Stimulated activated naive CD8-positive, alpha-beta T cell treated with anti-CD3 and anti-CD28 coated beads, Interleukin-15, amount 100 ng/mL, for 72 hours (primary cell): ENCODE measurements around the gene HSF4.
A peak's percentile ranks its signal among the peaks of the same experiment; 100 is the strongest.

Source experiments
- ATAC-seq: fragments of 150-1000 bp; cut with Tn5 transposase; 2 replicates; pipeline ENCODE4 v1.10.0; 2021; ENCODE audit warnings: mild to moderate bottlenecking, moderate library complexity
- DNase-seq, 2 donors: peaks; one replicate each; pipeline ENCODE4 v3.0.0; 2021 to 2022
- H3K27ac Mint-ChIP-seq, 2 donors: one replicate each; pipeline ENCODE4 v1.8.0; 2022; ENCODE audit warnings: mild to moderate bottlenecking in 2 of 2, mixed read lengths in 2 of 2, moderate library complexity in 2 of 2
- H3K27me3 Mint-ChIP-seq: one replicate; pipeline ENCODE4 v1.8.0; 2022; ENCODE audit warnings: mixed read lengths
- H3K4me1 Mint-ChIP-seq: one replicate; pipeline ENCODE4 v1.8.0; 2022; ENCODE audit warnings: mild to moderate bottlenecking, mixed read lengths
- H3K4me3 Mint-ChIP-seq, 2 donors: one replicate each; pipeline ENCODE4 v1.8.0; 2022; ENCODE audit warnings: mild to moderate bottlenecking in 2 of 2, mixed read lengths in 2 of 2, moderate library complexity in 1 of 2
- H3K9me3 Mint-ChIP-seq, 2 donors: one replicate each; pipeline ENCODE4 v1.8.0; 2022; ENCODE audit warnings: mixed read lengths in 2 of 2

HSF4 gene

DNA sequence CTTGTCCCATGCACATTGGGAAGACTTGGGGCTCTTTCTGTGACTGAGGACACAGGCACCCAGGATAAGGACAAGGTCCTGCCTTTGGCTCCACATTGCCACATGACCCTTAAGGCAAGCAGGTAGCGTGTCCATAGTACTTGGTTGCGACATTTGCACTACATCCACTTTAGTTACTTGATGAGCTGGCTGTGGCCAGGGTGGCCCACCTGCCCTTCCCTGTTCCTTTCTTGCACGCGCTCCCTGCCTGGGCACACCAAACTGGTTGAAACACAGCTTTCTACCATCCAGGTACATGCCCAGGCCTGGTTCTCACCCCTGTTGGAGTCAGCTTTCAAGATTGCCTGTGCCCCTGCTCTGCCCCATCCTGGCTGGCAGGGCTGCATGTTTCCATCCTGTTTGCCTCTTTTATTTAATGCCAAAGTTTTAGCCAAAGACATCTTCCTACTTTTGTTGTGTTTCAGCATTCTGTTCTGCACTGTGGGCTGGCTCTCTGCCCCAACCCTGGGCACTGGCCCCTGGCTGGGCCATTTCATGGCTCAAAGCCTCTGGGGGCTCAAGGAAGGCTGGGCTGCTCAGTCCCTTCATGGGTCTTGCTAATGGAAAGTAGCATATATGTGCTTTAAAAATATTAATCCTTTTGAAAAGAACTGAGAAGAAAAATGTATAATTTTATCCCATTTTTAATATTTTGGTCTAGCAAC is 17.0 kb upstream of the HSF4 start:
- no peak for ATAC-seq

DNA sequence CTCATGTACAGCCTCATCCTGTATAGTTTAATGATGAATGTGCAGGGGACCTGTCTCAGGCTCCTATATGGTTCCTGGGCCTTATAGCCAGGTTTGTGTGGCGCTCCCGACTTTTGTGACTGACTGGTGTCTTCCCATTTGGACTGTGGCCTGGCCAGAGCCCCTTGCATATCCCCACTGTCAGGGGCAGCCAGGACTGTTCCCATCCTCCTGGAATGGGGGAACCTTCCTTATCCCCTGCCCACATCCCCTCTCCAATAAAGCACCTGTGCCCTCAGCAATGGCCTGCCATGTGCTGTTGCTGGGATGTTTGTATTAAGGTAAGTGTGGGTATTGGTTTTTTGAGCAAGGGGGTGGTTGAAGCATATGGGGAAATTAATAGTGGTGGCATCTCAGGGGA is 16.3 kb upstream of the HSF4 start:
- no peak for DNase-seq
- H3K27me3 Mint-ChIP-seq = peaks cover 34% of the 10 kb centered on the region
- no peaks in the 10 kb centered on the region for H3K9me3 Mint-ChIP-seq
- H3K4me1 Mint-ChIP-seq = peaks cover 24% of the 10 kb centered on the region
- H3K4me3 Mint-ChIP-seq = no peak overlapping the region
- peak overlapping the region in 1 of 2 donors; percentile 6 for H3K27ac Mint-ChIP-seq
- no peak for ATAC-seq

More for the DNA sequence above, 17.0 kb upstream of the HSF4 start:
- peaks cover 18% of the 10 kb centered on the region for H3K4me1 Mint-ChIP-seq
- no peak overlapping the region for H3K27ac Mint-ChIP-seq
- no peak overlapping the region for H3K4me3 Mint-ChIP-seq
- no peaks in the 10 kb centered on the region for H3K9me3 Mint-ChIP-seq
- DNase-seq = no peak
- peaks cover 28% of the 10 kb centered on the region for H3K27me3 Mint-ChIP-seq

DNA sequence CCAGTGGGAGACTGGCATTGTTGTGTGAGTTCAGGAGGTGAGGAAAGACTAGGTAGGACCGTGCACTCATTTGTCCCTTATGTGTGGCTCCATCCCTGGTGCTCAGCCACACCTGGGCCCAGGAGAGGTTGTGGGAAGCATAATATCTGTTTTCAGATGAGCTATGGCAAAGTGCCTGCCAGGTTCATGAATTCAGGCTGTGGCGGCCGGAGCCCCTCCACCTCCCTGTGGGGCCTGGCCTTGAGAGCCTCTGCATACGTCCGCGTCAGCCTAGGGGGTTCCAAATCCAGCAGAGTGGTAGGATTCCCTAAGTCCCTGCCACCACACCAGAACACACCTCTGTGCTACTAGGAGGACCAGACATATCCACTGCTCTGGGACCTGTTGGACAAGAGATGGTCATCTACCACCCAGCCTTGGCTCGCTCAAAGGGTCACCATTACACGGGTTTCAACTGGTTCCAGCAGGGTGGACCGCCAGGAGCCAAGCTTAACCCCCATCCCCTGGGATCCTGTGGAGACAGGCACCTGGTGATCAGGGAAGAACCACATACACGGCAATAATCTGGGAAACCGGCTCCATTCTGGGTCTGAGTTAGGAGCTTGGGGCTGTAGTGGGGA is 15.8 kb upstream of the HSF4 start:
- ATAC-seq (no peak), DNase-seq (no peak)
- Mint-ChIP-seq H3K4me1 (peaks cover 29% of the 10 kb centered on the region), H3K27ac (peak overlapping the region in 1 of 2 donors; percentile 6), H3K4me3 (peak overlapping the region in 1 of 2 donors; percentile 48), H3K9me3 (no peaks in the 10 kb centered on the region), H3K27me3 (peaks cover 40% of the 10 kb centered on the region)

DNA sequence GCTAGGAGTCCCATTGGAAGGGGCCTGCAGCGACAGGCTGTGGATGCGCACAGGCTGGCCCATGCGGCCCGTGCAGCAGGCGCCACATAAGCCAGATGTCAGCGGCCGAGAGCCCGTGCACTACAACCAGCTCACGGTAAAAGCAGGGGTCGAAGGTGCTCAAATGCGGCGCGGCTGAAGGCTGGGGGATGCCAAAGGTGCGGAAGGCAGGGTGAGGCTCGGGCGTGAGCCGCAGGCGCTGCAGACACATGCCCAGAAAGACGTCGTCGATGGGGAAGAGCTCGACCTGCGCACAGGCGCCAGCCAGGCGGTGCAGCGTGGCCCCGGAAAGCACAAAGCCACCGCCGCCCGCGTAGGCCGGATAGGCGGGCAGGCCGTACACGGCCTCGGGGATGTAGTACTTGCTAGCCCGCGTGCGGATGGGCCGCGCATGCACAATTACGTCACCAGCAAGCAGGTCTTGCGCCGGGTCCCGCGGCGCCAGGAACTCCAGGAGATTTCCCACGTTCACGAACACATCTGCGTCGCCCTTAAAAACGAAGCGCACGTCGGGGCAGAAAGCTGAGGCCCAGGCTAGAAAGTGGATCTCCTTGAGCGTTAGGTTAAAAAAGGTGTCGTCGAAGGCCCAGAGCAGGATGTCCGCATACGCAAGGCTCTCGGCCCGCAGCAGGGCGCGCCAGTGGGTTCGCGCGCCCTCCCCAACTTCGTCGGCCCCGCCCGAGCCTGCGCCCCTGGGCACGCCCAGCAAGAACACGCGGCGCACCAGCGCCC is 15.1 kb upstream of the HSF4 start:
- no peak overlapping the region for H3K27ac Mint-ChIP-seq

DNA sequence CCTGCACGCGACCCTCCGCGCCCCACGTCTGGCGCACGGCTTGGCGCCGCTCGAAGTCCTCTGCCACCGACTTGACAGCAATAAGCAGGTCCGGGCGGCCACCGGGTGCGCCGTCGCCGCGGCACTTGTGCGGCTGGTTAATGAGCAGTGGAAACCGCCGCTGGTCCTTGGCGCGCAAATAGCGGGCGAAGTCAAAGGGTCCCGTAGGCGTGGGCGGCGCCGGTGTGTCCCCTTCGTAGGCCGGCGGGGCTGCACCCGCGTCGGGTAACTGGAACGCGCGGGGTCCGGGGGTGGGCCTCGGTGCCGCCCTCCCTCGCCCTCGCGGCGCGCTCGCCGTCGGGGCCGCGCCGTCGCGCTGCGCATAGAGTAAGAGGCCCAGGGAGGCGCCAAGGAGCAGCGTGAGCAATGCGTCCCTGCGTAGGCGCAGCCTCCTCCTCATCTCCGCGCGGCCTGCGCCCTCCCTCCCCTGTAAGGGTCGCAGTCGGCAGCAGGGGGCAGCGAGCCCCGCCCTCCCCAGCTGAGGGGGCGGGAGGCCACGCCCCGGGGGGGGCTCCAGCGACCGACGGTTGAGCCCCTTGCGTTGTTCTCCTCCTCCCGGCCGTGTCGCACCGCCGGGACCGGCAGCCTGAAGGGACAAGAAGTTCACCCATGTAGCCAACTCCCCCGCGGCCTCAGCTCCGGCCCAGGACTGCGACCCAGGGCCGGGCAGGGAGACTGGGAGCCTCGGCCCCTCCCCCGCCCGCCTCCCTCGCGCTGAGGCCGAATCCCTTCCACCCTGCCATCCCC is 14.3 kb upstream of the HSF4 start:
- Mint-ChIP-seq H3K27me3 (peaks cover 48% of the 10 kb centered on the region), H3K4me3 (peak overlapping the region; percentile 77 to 86), H3K9me3 (no peaks in the 10 kb centered on the region), H3K4me1 (peaks cover 37% of the 10 kb centered on the region), H3K27ac (peak overlapping the region; percentile 35 to 65)
- peak; percentile 69 to 78 for DNase-seq
- peak; percentile 88 for ATAC-seq

More for the DNA sequence above, 15.1 kb upstream of the HSF4 start:
- Mint-ChIP-seq H3K27me3 (peaks cover 44% of the 10 kb centered on the region), H3K4me1 (peaks cover 34% of the 10 kb centered on the region), H3K9me3 (no peaks in the 10 kb centered on the region), H3K4me3 (peak overlapping the region; percentile 30 to 53)
- no peak for DNase-seq
- peak; percentile 0 for ATAC-seq

DNA sequence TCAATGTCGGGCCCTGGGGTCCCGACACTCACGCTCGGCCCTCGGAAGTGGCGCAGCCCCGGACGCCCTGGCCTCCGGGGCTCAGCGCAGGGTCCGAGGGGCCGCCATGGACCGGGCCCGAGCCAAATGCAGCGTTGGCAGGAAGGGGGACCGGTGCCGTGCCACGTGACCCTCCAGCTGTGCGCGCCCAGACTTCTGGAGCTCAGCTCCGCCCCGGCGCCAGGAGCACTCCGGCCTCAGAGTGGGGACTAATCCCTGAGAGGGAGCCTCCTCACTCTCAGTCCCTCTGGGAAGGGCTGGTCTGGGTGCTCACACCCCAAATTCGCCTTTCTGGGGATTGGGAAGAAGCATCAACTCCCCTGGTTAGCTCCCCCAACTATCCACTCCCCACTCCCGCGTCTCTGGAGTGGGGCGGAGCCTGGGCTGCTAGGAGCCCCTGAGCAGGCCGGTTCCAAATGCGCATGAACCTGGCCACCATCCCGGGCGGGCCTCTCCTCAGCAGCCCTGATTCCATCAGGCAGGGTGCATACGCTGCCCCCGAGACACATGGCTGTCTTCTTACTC is 13.6 kb upstream of the HSF4 start, which contains the start of gene B3GNT9:
Gene B3GNT9 (minus strand): TSS at position 166 of the 564 bp plus-strand sequence. CDS start 513 bp downstream, outside the sequence.
- Mint-ChIP-seq H3K27ac (peak within 1 kb of the TSS; percentile 35 to 65), H3K4me1 (peaks cover 44% of the 10 kb centered on the region), H3K27me3 (peaks cover 55% of the 10 kb centered on the region), H3K4me3 (peak within 1 kb of the TSS; percentile 77 to 86), H3K9me3 (no peaks in the 10 kb centered on the region)
- peak; percentile 68 for ATAC-seq
- DNase-seq = peak in 1 of 2 donors; percentile 58

DNA sequence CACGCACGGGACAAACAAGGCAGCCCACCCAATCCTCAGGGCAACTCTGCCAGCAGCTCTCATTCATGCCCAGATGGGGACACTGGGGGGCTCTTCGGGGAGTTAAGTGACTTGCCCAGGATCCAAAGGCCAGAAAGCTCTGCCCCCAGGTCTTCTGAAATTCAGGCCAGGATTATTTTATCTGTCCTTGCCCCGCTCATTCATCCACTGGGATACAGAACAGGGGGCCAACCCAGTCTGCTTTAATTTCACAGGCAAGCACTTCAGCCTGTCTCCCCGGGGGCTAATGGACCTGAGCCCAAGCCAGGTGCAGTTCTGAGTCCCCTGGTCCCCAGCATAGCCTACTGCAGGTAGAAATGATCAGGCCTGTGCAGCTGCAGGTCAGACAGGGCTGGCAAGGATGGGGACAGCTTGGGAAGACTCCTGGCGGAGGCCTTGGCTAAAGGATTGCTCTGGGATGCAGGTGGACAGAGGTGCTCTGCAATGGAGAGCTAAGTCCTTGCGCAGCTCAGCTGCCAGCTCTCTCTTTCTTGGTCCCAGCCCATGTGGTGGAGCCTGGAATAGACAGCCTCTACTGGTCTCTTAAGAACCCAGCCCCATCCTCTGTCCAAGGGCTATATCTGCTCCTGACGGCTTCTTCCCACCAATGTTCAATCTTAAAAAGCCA is 13.0 kb upstream of the HSF4 start:
- H3K4me1 Mint-ChIP-seq = peaks cover 50% of the 10 kb centered on the region
- peak overlapping the region in 1 of 2 donors; percentile 8 for H3K27ac Mint-ChIP-seq
- H3K4me3 Mint-ChIP-seq = peak overlapping the region; percentile 77 to 86
- no peak for DNase-seq
- no peaks in the 10 kb centered on the region for H3K9me3 Mint-ChIP-seq
- no peak for ATAC-seq
- H3K27me3 Mint-ChIP-seq = peaks cover 61% of the 10 kb centered on the region

DNA sequence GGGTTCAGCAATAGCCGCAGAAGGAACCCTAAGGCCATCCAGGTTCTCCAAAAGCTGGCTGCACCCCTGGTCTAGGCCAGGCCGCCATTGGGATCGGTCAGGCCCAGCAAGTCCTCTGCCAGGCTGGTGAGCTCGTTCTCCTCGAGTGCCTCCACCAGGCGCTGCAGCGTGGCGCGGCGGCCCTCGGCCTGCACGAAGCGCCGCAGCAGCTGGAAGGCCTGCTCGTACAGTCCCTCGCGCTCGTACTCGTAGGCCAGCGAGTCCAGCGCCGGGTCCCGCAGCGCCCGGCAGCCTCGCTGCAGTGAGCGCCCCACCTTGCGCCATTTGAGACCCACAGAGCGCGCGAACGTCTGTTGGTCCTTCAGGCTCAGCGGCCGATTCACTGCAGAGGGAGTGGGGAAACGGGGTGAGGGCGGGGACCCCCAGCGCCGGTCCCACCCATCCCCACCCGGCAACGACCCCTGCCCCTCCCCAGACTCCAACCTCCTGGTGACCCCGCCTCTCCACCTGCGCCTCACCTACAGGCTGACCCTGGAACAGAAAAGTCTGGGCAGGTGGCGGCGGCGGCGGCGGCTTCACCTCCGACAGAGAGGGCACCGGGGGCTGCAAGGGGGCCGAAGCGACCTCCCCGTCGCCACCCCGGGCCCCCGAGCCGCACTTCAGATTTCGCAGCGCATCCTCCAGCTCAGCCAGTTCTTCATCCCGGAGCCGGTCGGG is 9.8 kb upstream of the HSF4 start:
- H3K27me3 Mint-ChIP-seq = peaks cover 50% of the 10 kb centered on the region

DNA sequence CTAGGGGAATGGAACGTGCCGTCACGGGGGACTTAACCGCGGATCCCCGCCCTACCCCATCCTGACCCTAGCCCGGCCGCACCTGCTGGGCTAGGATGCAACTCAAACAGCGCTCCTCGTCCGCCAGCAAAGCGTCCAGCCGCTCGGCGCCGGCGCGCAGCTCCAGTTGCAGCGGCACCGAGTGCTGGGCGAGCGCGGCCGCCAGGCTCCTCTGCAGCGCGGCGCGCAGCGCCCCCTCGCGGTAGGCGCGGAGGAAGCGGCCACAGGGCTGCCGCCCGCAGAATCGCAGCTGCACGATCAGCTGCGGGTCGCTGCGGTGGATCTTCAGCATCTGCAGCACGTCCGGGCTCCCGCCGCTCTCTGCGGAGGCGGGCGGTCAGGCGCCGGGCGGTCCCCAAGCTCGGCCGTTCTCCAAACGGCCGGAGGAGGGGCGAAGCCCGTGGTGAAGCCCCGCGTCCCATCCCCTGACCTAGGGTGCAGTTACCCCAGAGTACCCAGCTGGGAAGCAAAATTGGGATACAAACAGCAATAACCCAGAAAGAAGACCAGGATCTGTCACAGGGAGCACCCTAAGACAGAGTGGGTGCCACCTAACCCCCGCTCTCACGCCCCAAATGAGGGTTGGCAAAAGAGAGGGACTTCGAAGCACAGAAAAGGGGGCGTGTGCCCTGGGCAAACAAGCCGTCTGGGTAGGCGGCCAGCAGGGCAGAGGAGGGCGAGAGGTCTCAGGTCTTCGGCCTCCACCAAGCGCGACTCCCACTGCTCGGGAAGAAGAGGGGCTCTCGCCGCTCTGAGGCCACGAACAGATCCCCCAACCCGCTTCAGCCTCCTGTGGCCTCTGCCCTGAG is 9.0 kb upstream of the HSF4 start:
- DNase-seq (peak; percentile 82 to 83), ATAC-seq (peak; percentile 31)
- no peaks in the 10 kb centered on the region for H3K9me3 Mint-ChIP-seq
- peaks cover 76% of the 10 kb centered on the region for H3K4me1 Mint-ChIP-seq
- peaks cover 50% of the 10 kb centered on the region for H3K27me3 Mint-ChIP-seq
- H3K4me3 Mint-ChIP-seq = peak overlapping the region; percentile 73 to 83
- no peak overlapping the region for H3K27ac Mint-ChIP-seq

More for the DNA sequence above, 9.8 kb upstream of the HSF4 start:
- peaks cover 71% of the 10 kb centered on the region for H3K4me1 Mint-ChIP-seq
- H3K9me3 Mint-ChIP-seq = no peaks in the 10 kb centered on the region
- ATAC-seq (no peak), DNase-seq (no peak)
- H3K4me3 Mint-ChIP-seq = peak overlapping the region; percentile 73 to 83
- H3K27ac Mint-ChIP-seq = no peak overlapping the region

DNA sequence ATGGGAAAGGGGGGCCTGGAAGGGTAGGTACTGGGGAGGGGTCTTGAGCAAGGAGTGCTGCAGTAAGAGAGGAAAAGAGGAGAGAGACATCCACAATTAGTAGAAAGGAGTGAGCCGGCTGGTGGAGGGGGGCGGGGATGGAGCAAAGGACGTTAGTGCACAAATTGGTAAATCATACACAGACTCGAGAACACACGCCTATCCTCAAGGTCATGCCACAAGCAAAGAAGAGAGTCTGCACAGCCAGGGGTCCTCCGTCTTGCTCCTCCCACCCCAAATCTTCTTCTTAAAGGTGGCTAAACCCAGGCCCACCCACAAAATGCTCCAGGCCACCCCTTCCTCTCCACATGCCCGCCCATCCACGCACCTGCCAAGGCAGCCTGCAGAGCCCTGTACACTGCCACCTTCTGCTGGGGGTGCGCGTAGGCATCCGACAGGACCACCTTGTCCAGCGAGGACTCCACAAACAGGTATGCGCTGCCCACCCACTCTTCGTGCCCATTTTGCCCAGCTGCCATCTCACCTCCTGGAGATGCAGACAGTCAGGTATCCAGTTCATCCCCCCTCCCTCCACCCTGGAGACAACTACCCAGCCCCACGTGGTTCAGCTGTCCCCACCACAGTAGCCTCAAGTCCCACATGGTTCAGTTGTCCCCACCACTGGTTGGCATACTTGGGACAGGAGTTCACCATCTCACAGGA is 8.3 kb upstream of the HSF4 start:
- H3K9me3 Mint-ChIP-seq = no peaks in the 10 kb centered on the region
- DNase-seq = no peak
- peak overlapping the region in 1 of 2 donors; percentile 38 for H3K4me3 Mint-ChIP-seq
- H3K4me1 Mint-ChIP-seq = peaks cover 78% of the 10 kb centered on the region
- H3K27me3 Mint-ChIP-seq = peaks cover 51% of the 10 kb centered on the region
- ATAC-seq = no peak
- H3K27ac Mint-ChIP-seq = no peak overlapping the region

DNA sequence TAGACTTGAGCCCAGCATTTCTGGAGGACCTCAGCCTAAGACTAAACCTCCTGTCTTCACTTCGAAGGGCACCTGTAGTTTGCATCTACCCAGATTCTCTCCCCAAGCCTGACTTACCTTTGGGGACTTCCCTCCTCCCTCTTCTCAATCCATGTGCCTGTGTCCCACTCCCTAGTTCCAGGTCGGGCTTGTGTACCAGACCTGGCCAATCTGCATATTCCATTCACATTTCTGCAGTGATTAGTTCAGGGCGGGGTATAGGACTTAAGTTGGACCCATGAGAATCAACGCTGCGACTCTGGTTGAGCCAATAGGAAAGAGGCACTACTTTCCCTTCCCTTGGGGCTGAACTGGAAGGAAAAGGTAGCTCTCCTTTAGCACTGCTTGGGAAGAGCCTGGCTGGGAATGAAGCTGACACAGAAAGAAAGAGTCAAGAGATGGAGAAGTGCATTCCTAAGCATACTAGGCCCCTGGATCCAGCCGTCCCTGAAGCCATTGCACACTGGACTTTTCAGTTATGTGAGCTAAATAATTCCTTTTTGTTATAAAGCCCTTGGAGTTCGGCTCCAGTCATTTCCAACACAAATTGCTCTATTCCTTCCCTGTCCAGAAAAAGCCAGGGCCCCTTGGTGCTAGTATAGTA is 7.3 kb upstream of the HSF4 start:
- H3K27me3 Mint-ChIP-seq = peaks cover 52% of the 10 kb centered on the region
- no peak overlapping the region for H3K4me3 Mint-ChIP-seq
- no peak overlapping the region for H3K27ac Mint-ChIP-seq
- peaks cover 82% of the 10 kb centered on the region for H3K4me1 Mint-ChIP-seq
- DNase-seq (no peak), ATAC-seq (no peak)
- H3K9me3 Mint-ChIP-seq = no peaks in the 10 kb centered on the region

DNA sequence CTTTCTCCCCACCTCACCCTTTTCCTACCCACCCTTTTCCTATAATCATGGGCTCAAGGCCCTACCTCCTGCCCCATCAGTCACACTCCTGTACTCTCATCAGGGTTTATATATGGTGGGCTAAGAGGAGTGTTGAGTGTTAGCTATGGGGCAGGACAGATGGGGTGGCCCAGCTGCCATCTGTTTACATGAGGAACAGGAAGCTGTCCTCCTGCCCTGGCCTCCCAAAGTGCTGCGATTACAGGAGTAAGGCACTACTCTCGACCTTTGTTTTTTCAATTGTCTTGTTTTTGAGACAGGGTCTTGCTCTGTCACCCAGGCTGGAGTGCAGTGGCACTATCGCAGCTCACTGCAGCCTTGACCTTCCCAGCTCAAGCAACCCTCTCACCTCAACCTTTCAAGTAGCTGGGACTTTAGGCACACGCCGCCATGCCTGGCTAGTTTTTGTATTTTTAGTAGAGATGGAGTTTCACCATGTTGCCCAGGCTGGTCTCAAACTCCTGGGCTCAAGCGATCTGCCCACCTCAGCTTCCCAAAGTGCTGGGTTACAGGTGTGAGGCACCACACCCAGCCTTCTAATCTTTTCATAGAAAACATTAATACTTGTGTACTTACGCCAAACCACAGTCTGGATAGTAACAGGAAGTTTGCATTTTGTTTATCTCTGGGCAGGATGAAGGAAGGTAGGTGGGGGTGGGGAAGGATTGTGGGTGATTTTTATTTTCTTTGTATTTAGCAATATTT is 6.5 kb upstream of the HSF4 start:
- Mint-ChIP-seq H3K4me3 (peak overlapping the region; percentile 92 to 94), H3K4me1 (peaks cover 85% of the 10 kb centered on the region), H3K27ac (peak overlapping the region; percentile 61 to 97), H3K27me3 (peaks cover 54% of the 10 kb centered on the region), H3K9me3 (no peaks in the 10 kb centered on the region)
- ATAC-seq = no peak
- DNase-seq = peak in 1 of 2 donors; percentile 3
